HG03520 (cell line): ENCODE data around the gene ATG5.
A peak's percentile ranks its signal among the peaks of the same experiment; 100 is the strongest.

Experiments
- ATAC-seq: cut with Tn5 transposase; IDR thresholded peaks from one replicate; pipeline ENCODE4 v1.9.1; 2021; ENCODE audit warnings: mild to moderate bottlenecking, moderate library complexity; ENCODE audit not compliant: unreplicated experiment

Gene ATG5

GRCh38 chr6:106226676-106227075 is 98.9 kb downstream of the ATG5 start:
- ATAC-seq, result no peak

- ATAC-seq, result no peak
Measured at GRCh38 chr6:106225581-106225980, 100.0 kb downstream of the ATG5 start.

- no peak for ATAC-seq
Measured at GRCh38 chr6:106223300-106223930, 102.1 kb downstream of the ATG5 start.

- ATAC-seq, result peak; percentile 55
Measured at GRCh38 chr6:106220485-106220884, 105.1 kb downstream of the ATG5 start.

GRCh38 chr6:106216527-106216926 is 109.0 kb downstream of the ATG5 start:
- no peak for ATAC-seq

- no peak for ATAC-seq
Measured at GRCh38 chr6:106215608-106216007, 110.0 kb downstream of the ATG5 start.

- ATAC-seq, result no peak
Measured at GRCh38 chr6:106214531-106214930, 111.0 kb downstream of the ATG5 start.

GRCh38 chr6:106213660-106214289 is 111.8 kb downstream of the ATG5 start:
- ATAC-seq, result no peak

- ATAC-seq, result no peak
Measured at GRCh38 chr6:106212576-106212975, 113.0 kb downstream of the ATG5 start.

- ATAC-seq, result peak; percentile 51
Measured at GRCh38 chr6:106206905-106207304, 118.7 kb downstream of the ATG5 start.

GRCh38 chr6:106204961-106205360 is 120.6 kb downstream of the ATG5 start:
- ATAC-seq, result no peak

GRCh38 chr6:106199998-106200397 is 125.6 kb downstream of the ATG5 start:
- no peak for ATAC-seq

- no peak for ATAC-seq
Measured at GRCh38 chr6:106199331-106199730, 126.2 kb downstream of the ATG5 start.

- ATAC-seq, result no peak
Measured at GRCh38 chr6:106197441-106197840, 128.1 kb downstream of the ATG5 start.

- no peak for ATAC-seq
Measured at GRCh38 chr6:106194949-106195921, 130.3 kb downstream of the ATG5 start.

GRCh38 chr6:106192824-106193223 is 132.7 kb downstream of the ATG5 start:
- no peak for ATAC-seq

- ATAC-seq, result no peak
Measured at GRCh38 chr6:106188104-106188794, 137.3 kb downstream of the ATG5 start.

GRCh38 chr6:106187424-106187982 is 138.1 kb downstream of the ATG5 start:
- no peak for ATAC-seq

- ATAC-seq, result no peak
Measured at GRCh38 chr6:106186714-106187113, 138.8 kb downstream of the ATG5 start.

GRCh38 chr6:106186172-106186571 is 139.4 kb downstream of the ATG5 start:
- no peak for ATAC-seq

GRCh38 chr6:106185615-106186014 is 139.9 kb downstream of the ATG5 start:
- ATAC-seq, result no peak
